Suprapubic skin (tissue), 4 donors: Measurements from ENCODE around the gene NDUFC2. TPM values are rescaled to one million over a fixed set of nuclear protein-coding genes. Genes with fewer than 3 reads are reported as not detected.
"Not testable (repeated sequence)": the region's sequence is repeated elsewhere in the genome, so short reads cannot be mapped to it uniquely, and the experiment has no call there.

ENCODE experiments used
- DNase-seq, 2 donors: peaks; one replicate each; pipeline ENCODE4 v3.0.0-alpha.2; 2019; ENCODE audit warnings: low spot score in 2 of 2
- H3K27ac ChIP-seq: fragments of 200-600 bp; sonication (generic); one replicate; pipeline ENCODE4 v1.5.1; 2019
- H3K27me3 ChIP-seq: fragments of 200-600 bp; sonication (generic); one replicate; pipeline ENCODE4 v1.5.1; 2019
- H3K36me3 ChIP-seq: fragments of 200-600 bp; sonication (generic); one replicate; pipeline ENCODE4 v1.5.1; 2019
- H3K4me1 ChIP-seq: fragments of 200-600 bp; sonication (generic); one replicate; pipeline ENCODE4 v1.5.1; 2019
- H3K4me3 ChIP-seq: fragments of 200-600 bp; sonication (generic); one replicate; pipeline ENCODE4 v1.5.1; 2019; ENCODE audit warnings: mild to moderate bottlenecking
- H3K9me3 ChIP-seq: fragments of 200-600 bp; sonication (generic); one replicate; pipeline ENCODE4 v1.5.1; 2019
- CTCF ChIP-seq, 2 donors: fragments of 200-600 bp in 1 of 2; fragments of 450-650 bp in 1 of 2; sonication (generic) in 1 of 2; IDR thresholded peaks; one replicate each; pipeline ENCODE4 v1.5.1; 2016 to 2019; ENCODE audit warnings: antibody characterized with exemption in 2 of 2, mild to moderate bottlenecking in 1 of 2, moderate library complexity in 1 of 2
- EP300 ChIP-seq: sonication (generic); formaldehyde crosslinking; IDR thresholded peaks from one replicate; pipeline ENCODE4 v1.6.1; 2017; ENCODE audit warnings: antibody characterized with exemption
- POLR2A ChIP-seq, 2 donors: fragments of 450-650 bp; IDR thresholded peaks; one replicate each; pipeline ENCODE4 v1.6.1; 2017; ENCODE audit warnings: antibody characterized with exemption in 2 of 2, mild to moderate bottlenecking in 2 of 2, moderate library complexity in 2 of 2
- POLR2AphosphoS5 ChIP-seq, 3 donors: sonication (generic); formaldehyde crosslinking; IDR thresholded peaks; one replicate each; pipeline ENCODE4 v1.6.1; 2017; ENCODE audit warnings: antibody characterized with exemption in 3 of 3
- WGBS: methylation state at CpG from one replicate; pipeline ENCODE4 v1.1.5; 2018; 5-methylcytosine and 5-hydroxymethylcytosine counted together
- total RNA-seq, 4 donors: library from RNA; depleted of rRNA; stranded (reverse); fragments of >200 nt; gene quantifications; one replicate each; pipeline ENCODE4 v1.1.0, GENCODE V29; 2016

Gene NDUFC2
- total RNA-seq, 4 donors from 2014 or later: 100 to 161 (median 115) TPM

DNA sequence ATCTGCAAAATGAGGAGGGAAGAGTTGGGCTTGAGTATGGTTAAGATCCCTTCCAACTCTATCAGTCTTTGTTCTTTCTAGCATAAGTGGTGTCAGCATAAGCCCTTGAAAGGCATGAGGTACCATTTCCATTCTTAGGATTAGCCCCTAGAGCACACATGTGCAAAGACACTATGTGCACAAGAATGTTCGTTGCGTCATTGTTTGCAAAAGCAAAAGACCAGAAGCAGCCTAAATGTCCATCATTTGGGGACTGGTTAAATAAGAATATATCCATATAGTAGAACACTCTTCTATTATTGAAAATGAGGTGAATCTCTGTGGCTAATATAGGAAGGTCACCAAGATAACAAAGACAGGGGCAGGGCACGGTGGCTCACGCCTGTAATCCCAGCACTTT lies 46.6 kb downstream of the NDUFC2 start:
- no peak for DNase-seq
- TF ChIP-seq POLR2AphosphoS5 (IDR thresholded peaks at IDR 0.05) (no peak), CTCF (IDR thresholded peaks at IDR 0.05) (no peak), POLR2A (IDR thresholded peaks at IDR 0.05) (no peak), EP300 (no peak)
- H3K4me3 ChIP-seq: no peak overlapping the region
- H3K9me3 ChIP-seq: no peaks in the 10 kb centered on the region
- WGBS: 93% methylated on average over 4 of the region's 4 CpGs
- no peak overlapping the region for H3K27ac ChIP-seq
- H3K36me3 ChIP-seq: no peaks in the 10 kb centered on the region
- H3K27me3 ChIP-seq: no peaks in the 10 kb centered on the region
- peaks cover 7% of the 10 kb centered on the region for H3K4me1 ChIP-seq

DNA sequence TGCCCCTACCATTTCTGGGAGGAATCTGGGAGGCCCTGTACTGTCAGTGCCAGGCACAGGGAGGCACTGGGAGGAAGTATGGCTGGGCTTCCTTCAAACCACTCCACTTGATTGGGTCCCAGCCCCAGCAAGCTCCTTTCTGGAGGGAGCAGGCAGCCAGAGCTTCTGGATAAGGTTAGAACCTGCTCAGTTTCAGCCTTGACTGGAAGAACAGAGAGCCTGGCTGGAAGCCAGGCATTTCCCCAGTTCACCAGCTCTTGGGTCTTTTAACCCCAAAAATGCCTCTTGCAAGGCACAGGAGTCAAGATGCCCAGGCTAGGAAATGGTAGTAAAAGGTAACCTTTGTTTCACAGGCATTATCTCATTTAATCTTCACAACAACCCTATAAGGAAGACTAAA lies 47.6 kb downstream of the NDUFC2 start:
- H3K36me3 ChIP-seq: no peaks in the 10 kb centered on the region
- H3K9me3 ChIP-seq: no peaks in the 10 kb centered on the region
- no peak overlapping the region for H3K4me3 ChIP-seq
- no peak for DNase-seq
- TF ChIP-seq CTCF (IDR thresholded peaks at IDR 0.05) (no peak), EP300 (no peak), POLR2A (IDR thresholded peaks at IDR 0.05) (no peak), POLR2AphosphoS5 (IDR thresholded peaks at IDR 0.05) (no peak)
- H3K27me3 ChIP-seq: no peaks in the 10 kb centered on the region
- no peak overlapping the region for H3K27ac ChIP-seq
- peaks cover 7% of the 10 kb centered on the region for H3K4me1 ChIP-seq

DNA sequence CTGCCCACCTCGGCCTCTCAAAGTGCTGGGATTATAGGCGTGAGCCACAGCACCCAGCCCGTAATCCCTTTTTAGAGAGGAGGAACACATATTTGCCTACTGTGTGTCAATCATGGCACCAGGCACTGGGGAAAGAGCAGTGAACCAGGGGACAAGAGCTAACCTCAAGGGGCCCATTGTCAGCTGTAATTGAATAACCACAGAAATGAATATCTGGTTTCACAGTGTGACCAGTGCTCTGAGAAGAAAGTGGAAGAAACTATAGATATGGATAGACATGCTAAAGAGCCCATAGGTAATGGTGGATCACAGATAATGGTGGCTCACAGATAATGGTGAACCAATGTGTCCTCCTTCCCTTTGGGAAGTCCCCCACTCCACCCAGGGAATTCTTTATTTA lies 48.0 kb downstream of the NDUFC2 start:
- no peaks in the 10 kb centered on the region for H3K36me3 ChIP-seq
- H3K4me3 ChIP-seq: no peak overlapping the region
- H3K27me3 ChIP-seq: no peaks in the 10 kb centered on the region
- 96% methylated on average over 3 of the region's 3 CpGs for WGBS
- no peak overlapping the region for H3K27ac ChIP-seq
- H3K9me3 ChIP-seq: no peaks in the 10 kb centered on the region
- H3K4me1 ChIP-seq: peaks cover 7% of the 10 kb centered on the region
- DNase-seq: no peak
- TF ChIP-seq POLR2A (IDR thresholded peaks at IDR 0.05): no peak
- no peak for TF ChIP-seq POLR2AphosphoS5 (IDR thresholded peaks at IDR 0.05)

DNA sequence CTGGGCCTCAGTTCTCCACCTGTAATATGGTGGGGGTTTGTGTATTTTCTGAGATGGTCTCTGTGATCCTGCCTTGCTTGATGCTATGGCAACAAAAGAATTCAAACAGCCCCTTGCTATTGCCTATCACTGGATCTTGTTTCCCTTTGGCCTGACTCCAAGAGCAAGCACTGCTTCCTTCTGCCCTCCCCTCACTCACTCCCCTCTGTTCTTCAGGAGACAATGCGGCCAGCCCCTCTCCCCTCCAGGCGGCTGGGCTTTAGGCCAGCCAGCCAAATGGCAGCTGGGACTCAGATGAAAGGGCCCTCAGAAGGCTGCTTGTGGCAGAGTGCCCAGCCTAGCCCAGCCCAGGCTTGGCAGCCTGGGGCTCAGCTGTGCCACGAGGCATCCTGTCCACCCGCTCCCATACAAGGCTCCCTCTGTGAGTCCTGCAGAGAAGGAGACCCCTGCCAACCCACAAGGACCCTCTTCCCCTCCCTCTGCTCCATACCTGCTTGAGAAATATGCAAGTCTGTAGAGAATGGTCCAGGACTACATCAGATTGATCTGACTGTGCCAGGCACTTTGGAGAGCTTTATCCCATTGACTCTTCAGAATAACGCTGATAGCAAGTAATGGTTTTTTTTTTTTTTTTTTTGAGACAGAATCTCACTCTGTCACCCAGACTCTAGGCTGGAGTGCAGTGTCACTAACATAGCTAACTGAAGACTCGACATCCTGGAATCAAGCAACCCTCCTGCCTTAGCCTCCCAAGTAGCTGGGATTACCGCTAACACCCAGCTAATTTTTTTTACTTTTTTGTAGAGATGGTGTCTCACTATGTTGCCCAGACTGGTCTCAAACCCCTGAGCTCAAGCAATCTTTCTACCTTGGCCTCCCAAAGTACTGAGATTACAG lies 49.0 kb downstream of the NDUFC2 start:
- H3K9me3 ChIP-seq: no peaks in the 10 kb centered on the region
- H3K4me3 ChIP-seq: no peak overlapping the region
- no peak overlapping the region for H3K27ac ChIP-seq
- no peak for TF ChIP-seq POLR2AphosphoS5 (IDR thresholded peaks at IDR 0.05)
- TF ChIP-seq EP300: no peak
- no peak for TF ChIP-seq CTCF (IDR thresholded peaks at IDR 0.05)
- no peak for TF ChIP-seq POLR2A (IDR thresholded peaks at IDR 0.05)
- no peak for DNase-seq
- no peaks in the 10 kb centered on the region for H3K36me3 ChIP-seq
- no peaks in the 10 kb centered on the region for H3K27me3 ChIP-seq
- WGBS: 26% methylated on average over 7 of the region's 7 CpGs
- peaks cover 7% of the 10 kb centered on the region for H3K4me1 ChIP-seq

- DNase-seq: not testable (repeated sequence)
These were observed 51.2 kb downstream of the NDUFC2 start for GRCh38 chr11:78028423-78028822.

DNA sequence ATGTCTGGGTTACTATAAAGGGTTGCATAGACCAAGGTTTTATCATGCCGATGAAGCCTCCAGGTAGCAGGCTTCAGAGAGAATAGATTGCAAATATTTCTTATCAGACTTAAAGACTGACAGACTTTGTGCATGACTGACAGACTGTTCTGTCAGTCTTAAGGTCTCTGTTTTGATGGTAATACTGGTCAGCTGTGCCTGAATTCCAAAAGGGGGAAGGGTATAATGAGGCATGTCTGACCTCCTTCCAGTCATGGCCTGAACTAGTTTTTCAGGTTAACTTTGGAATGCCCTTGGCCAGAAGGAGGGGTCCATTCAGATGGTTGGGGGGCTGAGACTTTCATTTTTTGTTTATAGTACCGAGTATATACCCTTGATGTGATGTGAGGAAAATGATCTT lies 51.9 kb downstream of the NDUFC2 start:
- no peak for TF ChIP-seq EP300
- TF ChIP-seq POLR2A (IDR thresholded peaks at IDR 0.05): no peak
- TF ChIP-seq CTCF (IDR thresholded peaks at IDR 0.05): no peak
- H3K27me3 ChIP-seq: no peaks in the 10 kb centered on the region
- peaks cover 16% of the 10 kb centered on the region for H3K4me1 ChIP-seq
- 90% methylated on average over 2 of the region's 2 CpGs for WGBS
- no peaks in the 10 kb centered on the region for H3K9me3 ChIP-seq
- no peaks in the 10 kb centered on the region for H3K36me3 ChIP-seq
- no peak for DNase-seq
- no peak overlapping the region for H3K27ac ChIP-seq
- H3K4me3 ChIP-seq: no peak overlapping the region

More at GRCh38 chr11:78028423-78028822, 51.2 kb downstream of the NDUFC2 start:
- not testable (repeated sequence) for H3K27ac ChIP-seq, H3K4me1 ChIP-seq, H3K9me3 ChIP-seq, H3K4me3 ChIP-seq, H3K36me3 ChIP-seq, H3K27me3 ChIP-seq
- WGBS: 70% methylated on average over 9 of the region's 9 CpGs
